ENCODE data around the gene TP63. TPM values are rescaled to one million over a fixed set of nuclear protein-coding genes. Genes with fewer than 3 reads are reported as not detected.
"Not testable (repeated sequence)": the region's sequence is repeated elsewhere in the genome, so short reads cannot be mapped to it uniquely, and the experiment has no call there.

Gene TP63
- total RNA-seq: 1 to 10 TPM; 1.6 to 2.3 TPM

- ATAC-seq (replicated peaks in 1 of 2): no peak
- Mint-ChIP-seq H3K36me3 (ENCODE audit: insufficient read depth in 2 of 2) (no peaks in the 10 kb centered on the region), H3K4me3 (peak within 1 kb of the TSS; percentile 31 to 77), H3K4me1 (ENCODE audit: low read depth) (peaks cover 14% of the 10 kb centered on the region), H3K27ac (no peak within 1 kb of the TSS), H3K9me3 (no peaks in the 10 kb centered on the region), H3K27me3 (ENCODE audit: low read depth) (no peaks in the 10 kb centered on the region)
- no peak for DNase-seq
These were observed at the start of gene TP63 for GRCh38 chr3:189631373-189631408. Gene TP63, plus strand, starts transcription at chr3:189631389. Its CDS starts 127 bp downstream, at chr3:189631516.

GRCh38 chr3:189582179-189582578, 49.0 kb upstream of the TP63 start:
- DNase-seq (no peak), ATAC-seq (replicated peaks in 1 of 2) (no peak)
- no peak overlapping the region for H3K27ac Mint-ChIP-seq
- H3K4me1 Mint-ChIP-seq (ENCODE audit: low read depth): peaks cover 23% of the 10 kb centered on the region
- peaks cover 6% of the 10 kb centered on the region for H3K27me3 Mint-ChIP-seq (ENCODE audit: low read depth)
- H3K9me3 Mint-ChIP-seq: peaks cover 2 to 8% of the 10 kb centered on the region in 2 donors
- peaks cover 4% of the 10 kb centered on the region in 2 donors for H3K36me3 Mint-ChIP-seq (ENCODE audit: insufficient read depth in 2 of 2)
- no peak overlapping the region for H3K4me3 Mint-ChIP-seq

- peaks cover 6% of the 10 kb centered on the region for H3K27me3 Mint-ChIP-seq (ENCODE audit: low read depth)
- no peak overlapping the region for H3K4me3 Mint-ChIP-seq
- peaks cover 0 to 3% of the 10 kb centered on the region in 2 donors for H3K9me3 Mint-ChIP-seq
- H3K36me3 Mint-ChIP-seq (ENCODE audit: insufficient read depth in 2 of 2): no peaks in the 10 kb centered on the region
- ATAC-seq (replicated peaks in 1 of 2): no peak
- no peak for DNase-seq
- no peak overlapping the region for H3K27ac Mint-ChIP-seq
- H3K4me1 Mint-ChIP-seq (ENCODE audit: low read depth): peaks cover 22% of the 10 kb centered on the region
These were observed 46.5 kb upstream of the TP63 start for GRCh38 chr3:189584645-189585044.

DNA sequence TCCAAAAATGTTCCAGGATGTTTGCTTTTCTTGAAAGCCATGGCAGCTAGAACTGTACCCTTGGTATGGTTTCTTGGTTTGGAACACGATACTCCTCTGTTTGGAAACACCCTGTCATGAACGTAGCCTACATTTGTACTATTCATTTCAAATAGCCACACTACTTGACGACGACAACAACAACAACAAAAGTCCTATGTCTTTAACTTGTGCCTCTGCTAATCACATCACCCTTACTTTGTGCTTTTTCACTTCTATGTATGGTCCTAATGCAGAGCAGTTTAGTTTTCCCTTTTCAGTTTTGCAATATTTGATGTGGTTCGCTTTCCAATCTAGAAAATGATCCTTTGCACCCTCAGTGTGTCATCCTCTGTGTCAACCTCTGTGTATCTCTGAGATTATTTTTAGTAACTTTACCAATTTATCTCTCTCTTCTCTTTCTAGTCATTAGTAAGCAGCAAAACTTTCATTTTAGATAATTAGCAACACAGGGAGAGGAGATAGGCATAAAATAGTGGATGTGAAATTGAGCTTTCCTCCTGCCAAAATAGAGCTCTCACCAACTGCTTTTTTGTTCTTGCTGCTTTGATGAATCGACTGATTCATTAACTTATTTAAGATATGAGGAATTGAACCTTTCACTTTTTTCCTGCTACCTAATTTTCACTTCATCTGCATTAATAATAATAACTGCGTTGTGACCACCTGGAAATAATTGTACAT, 44.1 kb upstream of the TP63 start:
- Mint-ChIP-seq H3K27me3 (ENCODE audit: low read depth) (peaks cover 6% of the 10 kb centered on the region), H3K27ac (peak overlapping the region; percentile 36), H3K4me3 (peak overlapping the region; percentile 2 to 65), H3K4me1 (ENCODE audit: low read depth) (peaks cover 22% of the 10 kb centered on the region), H3K36me3 (ENCODE audit: insufficient read depth in 2 of 2) (peaks cover 5 to 7% of the 10 kb centered on the region in 2 donors), H3K9me3 (peaks cover 2 to 4% of the 10 kb centered on the region in 2 donors)
- ATAC-seq (replicated peaks in 1 of 2) (peak; percentile 88 to 91), DNase-seq (no peak)

GRCh38 chr3:189587664-189588040, 43.5 kb upstream of the TP63 start:
- H3K4me3 Mint-ChIP-seq: peak overlapping the region; percentile 2 to 65
- H3K27me3 Mint-ChIP-seq (ENCODE audit: low read depth): peaks cover 6% of the 10 kb centered on the region
- no peak for DNase-seq
- peaks cover 2 to 4% of the 10 kb centered on the region in 2 donors for H3K9me3 Mint-ChIP-seq
- peaks cover 5 to 7% of the 10 kb centered on the region in 2 donors for H3K36me3 Mint-ChIP-seq (ENCODE audit: insufficient read depth in 2 of 2)
- peak overlapping the region; percentile 36 for H3K27ac Mint-ChIP-seq
- peaks cover 22% of the 10 kb centered on the region for H3K4me1 Mint-ChIP-seq (ENCODE audit: low read depth)
- ATAC-seq (replicated peaks in 1 of 2): no peak

DNA sequence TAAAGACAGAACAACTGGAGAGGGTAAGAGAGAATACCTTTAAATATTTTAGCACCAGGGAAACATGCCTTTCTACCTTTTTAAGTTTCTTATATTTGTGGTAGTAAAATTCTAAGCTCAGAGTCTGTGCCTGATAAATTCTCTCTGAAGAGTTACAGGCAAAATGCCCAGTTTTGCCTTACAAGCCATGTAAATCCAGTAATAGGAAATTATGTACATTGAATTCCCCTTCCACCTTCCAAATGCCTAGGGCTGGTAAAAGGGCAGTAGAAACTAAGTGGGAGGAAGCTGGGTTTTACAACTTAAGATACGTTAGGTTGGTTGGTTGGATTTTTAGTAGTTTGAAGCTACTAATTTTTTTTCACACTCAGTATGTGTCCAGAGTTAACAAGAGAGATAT, 43.1 kb upstream of the TP63 start:
- Mint-ChIP-seq H3K27ac (no peak overlapping the region), H3K4me1 (ENCODE audit: low read depth) (peaks cover 22% of the 10 kb centered on the region)

DNA sequence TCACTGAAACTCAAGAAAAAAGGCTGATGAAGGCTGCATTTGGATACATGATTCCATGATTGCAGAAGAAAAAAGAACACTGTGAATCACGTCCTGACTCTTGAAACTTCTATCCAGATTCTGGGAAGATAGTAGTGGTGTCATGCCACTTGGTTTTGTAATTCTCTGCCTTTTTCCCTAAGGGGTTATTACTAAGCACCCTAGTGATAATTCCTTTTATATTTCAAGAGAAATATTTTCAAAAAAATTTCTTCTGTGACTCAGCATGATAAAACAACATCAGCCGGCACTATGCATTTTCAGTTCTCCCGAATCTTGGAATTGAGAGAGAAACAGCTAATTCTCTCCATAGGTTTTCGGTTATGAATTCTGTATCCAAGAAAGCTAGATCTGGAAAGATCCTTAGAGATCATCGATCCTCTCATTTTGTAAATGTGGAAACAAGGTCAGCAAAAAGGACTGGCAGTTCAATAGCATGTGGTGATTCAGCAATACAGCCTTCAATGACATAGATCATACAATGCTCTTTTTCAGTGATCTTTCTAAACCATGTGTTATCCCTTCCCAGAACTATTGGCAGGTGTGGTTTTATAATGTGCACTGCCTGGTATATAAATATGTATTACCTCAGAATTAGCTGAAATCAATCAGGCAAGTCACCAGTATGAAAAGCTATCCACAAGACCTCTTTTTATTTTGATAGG, 42.6 kb upstream of the TP63 start:
- Mint-ChIP-seq H3K4me1 (ENCODE audit: low read depth) (peaks cover 22% of the 10 kb centered on the region), H3K9me3 (peaks cover 2 to 4% of the 10 kb centered on the region in 2 donors), H3K4me3 (no peak overlapping the region), H3K27ac (no peak overlapping the region), H3K36me3 (ENCODE audit: insufficient read depth in 2 of 2) (peaks cover 5 to 7% of the 10 kb centered on the region in 2 donors), H3K27me3 (ENCODE audit: low read depth) (peaks cover 6% of the 10 kb centered on the region)
- no peak for ATAC-seq (replicated peaks in 1 of 2)
- DNase-seq: no peak

More for the DNA sequence above, 43.1 kb upstream of the TP63 start:
- H3K9me3 Mint-ChIP-seq: peaks cover 2 to 4% of the 10 kb centered on the region in 2 donors
- peaks cover 5 to 7% of the 10 kb centered on the region in 2 donors for H3K36me3 Mint-ChIP-seq (ENCODE audit: insufficient read depth in 2 of 2)
- DNase-seq (no peak), ATAC-seq (replicated peaks in 1 of 2) (no peak)
- no peak overlapping the region for H3K4me3 Mint-ChIP-seq
- H3K27me3 Mint-ChIP-seq (ENCODE audit: low read depth): peaks cover 6% of the 10 kb centered on the region

- DNase-seq (no peak), ATAC-seq (replicated peaks in 1 of 2) (no peak)
- Mint-ChIP-seq H3K36me3 (ENCODE audit: insufficient read depth in 2 of 2) (peaks cover 5 to 7% of the 10 kb centered on the region in 2 donors), H3K9me3 (peaks cover 2 to 4% of the 10 kb centered on the region in 2 donors), H3K4me3 (no peak overlapping the region), H3K27me3 (ENCODE audit: low read depth) (peaks cover 6% of the 10 kb centered on the region), H3K4me1 (ENCODE audit: low read depth) (peaks cover 22% of the 10 kb centered on the region), H3K27ac (no peak overlapping the region)
These were observed 42.0 kb upstream of the TP63 start for GRCh38 chr3:189589179-189589569.

GRCh38 chr3:189590223-189590622, 41.0 kb upstream of the TP63 start:
- H3K36me3 Mint-ChIP-seq (ENCODE audit: insufficient read depth in 2 of 2): peaks cover 5 to 7% of the 10 kb centered on the region in 2 donors
- DNase-seq (no peak), ATAC-seq (replicated peaks in 1 of 2) (no peak)
- no peaks in the 10 kb centered on the region for H3K27me3 Mint-ChIP-seq (ENCODE audit: low read depth)
- H3K27ac Mint-ChIP-seq: no peak overlapping the region
- H3K9me3 Mint-ChIP-seq: peaks cover 2 to 4% of the 10 kb centered on the region in 2 donors
- no peak overlapping the region for H3K4me3 Mint-ChIP-seq
- peaks cover 22% of the 10 kb centered on the region for H3K4me1 Mint-ChIP-seq (ENCODE audit: low read depth)

- Mint-ChIP-seq H3K9me3 (peaks cover 2 to 4% of the 10 kb centered on the region in 2 donors), H3K4me3 (no peak overlapping the region), H3K27ac (no peak overlapping the region), H3K4me1 (ENCODE audit: low read depth) (no peaks in the 10 kb centered on the region), H3K27me3 (ENCODE audit: low read depth) (no peaks in the 10 kb centered on the region), H3K36me3 (ENCODE audit: insufficient read depth in 2 of 2) (peaks cover 5 to 7% of the 10 kb centered on the region in 2 donors)
- no peak for ATAC-seq (replicated peaks in 1 of 2)
- no peak for DNase-seq
These were observed 37.6 kb upstream of the TP63 start for GRCh38 chr3:189593581-189593980.

- H3K27me3 Mint-ChIP-seq (ENCODE audit: low read depth); H3K9me3 Mint-ChIP-seq; H3K4me3 Mint-ChIP-seq; ATAC-seq (replicated peaks in 1 of 2); H3K27ac Mint-ChIP-seq; H3K36me3 Mint-ChIP-seq (ENCODE audit: insufficient read depth in 2 of 2); DNase-seq; H3K4me1 Mint-ChIP-seq (ENCODE audit: low read depth): not testable (repeated sequence)
These were observed 34.9 kb upstream of the TP63 start for GRCh38 chr3:189596078-189596979.

DNA sequence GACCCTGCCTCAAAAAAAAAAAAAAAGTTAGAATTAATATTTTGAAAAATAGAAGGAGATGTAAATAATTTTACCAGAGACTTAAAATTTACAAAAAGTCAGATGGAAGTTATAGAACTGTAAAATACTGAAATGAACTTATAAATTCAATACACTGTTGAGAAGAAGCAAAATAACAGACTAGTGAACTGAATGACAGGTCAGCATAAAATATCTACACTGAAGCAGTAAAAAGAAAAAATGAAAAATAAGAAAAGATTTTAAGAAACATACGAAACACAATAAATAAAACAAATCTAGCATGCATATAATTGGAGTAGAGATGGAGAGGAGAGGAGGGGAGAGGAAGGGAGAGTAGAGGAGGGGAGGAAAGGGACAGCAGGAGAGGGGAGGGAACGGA, 33.3 kb upstream of the TP63 start:
- Mint-ChIP-seq H3K36me3 (ENCODE audit: insufficient read depth in 2 of 2) (no peaks in the 10 kb centered on the region), H3K27ac (no peak overlapping the region), H3K4me3 (no peak overlapping the region), H3K4me1 (ENCODE audit: low read depth) (no peaks in the 10 kb centered on the region), H3K27me3 (ENCODE audit: low read depth) (no peaks in the 10 kb centered on the region), H3K9me3 (no peaks in the 10 kb centered on the region)
- DNase-seq (no peak), ATAC-seq (replicated peaks in 1 of 2) (no peak)

GRCh38 chr3:189598530-189599225, 32.5 kb upstream of the TP63 start:
- H3K4me3 Mint-ChIP-seq: no peak overlapping the region
- H3K27ac Mint-ChIP-seq: no peak overlapping the region
- DNase-seq (no peak), ATAC-seq (replicated peaks in 1 of 2) (no peak)
- H3K27me3 Mint-ChIP-seq (ENCODE audit: low read depth): no peaks in the 10 kb centered on the region
- no peaks in the 10 kb centered on the region for H3K36me3 Mint-ChIP-seq (ENCODE audit: insufficient read depth in 2 of 2)
- no peaks in the 10 kb centered on the region for H3K9me3 Mint-ChIP-seq
- no peaks in the 10 kb centered on the region for H3K4me1 Mint-ChIP-seq (ENCODE audit: low read depth)

Measured in activated T-cell treated with anti-CD3 and anti-CD28 coated beads, Interleukin-2, amount 50 U/mL, for 72 hours (primary cell).